PFSK-1 (cell line): ENCODE data around the gene SBK3.

ENCODE experiments used
- FOXP2 ChIP-seq: optimal IDR thresholded peaks from 2 replicates; pipeline ENCODE3; 2011; ENCODE audit warnings: borderline replicate concordance, control low read depth, inconsistent platforms; ENCODE audit not compliant: insufficient read depth; ENCODE audit errors: extremely low read length, extremely low read depth
- SIN3A ChIP-seq: IDR thresholded peaks from 2 replicates; pipeline ENCODE4 v1.6.1; 2012; ENCODE audit warnings: mild to moderate bottlenecking, low read length, moderate library complexity, borderline replicate concordance; ENCODE audit not compliant: insufficient read depth

DNA sequence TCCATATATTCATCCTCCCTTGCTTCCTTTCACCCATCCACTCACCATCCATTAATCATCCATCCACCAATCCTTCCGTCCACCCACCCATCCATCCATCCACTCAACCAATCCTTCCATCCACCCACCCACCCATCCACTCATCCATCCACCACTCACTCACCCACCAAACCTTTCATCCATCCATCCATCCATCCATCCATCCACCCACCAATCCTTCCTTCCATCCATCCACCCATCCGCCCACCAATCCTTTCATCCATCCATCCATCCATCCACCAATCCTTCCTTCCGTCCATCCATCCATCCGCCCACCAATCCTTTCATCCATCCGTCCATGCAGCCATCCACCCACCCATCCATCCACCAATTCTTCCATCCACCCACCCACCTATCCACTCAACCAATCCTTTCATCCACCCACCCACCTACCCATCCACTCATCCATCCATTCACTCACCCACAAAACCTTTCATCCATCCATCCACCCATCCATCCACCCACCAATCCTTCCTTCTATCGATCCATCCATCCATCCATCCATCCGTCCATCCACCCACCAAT is 3.0 kb downstream of the SBK3 start:
- TF ChIP-seq FOXP2 (no peak), SIN3A (no peak)
